ENCODE results near the gene CASKIN2. TPM values are rescaled to one million over a fixed set of nuclear protein-coding genes. Genes with fewer than 3 reads are reported as not detected.

Gene CASKIN2
- total and polyA plus RNA-seq, 4 donors: 2.3 to 12.1 (median 8.6) TPM

DNA sequence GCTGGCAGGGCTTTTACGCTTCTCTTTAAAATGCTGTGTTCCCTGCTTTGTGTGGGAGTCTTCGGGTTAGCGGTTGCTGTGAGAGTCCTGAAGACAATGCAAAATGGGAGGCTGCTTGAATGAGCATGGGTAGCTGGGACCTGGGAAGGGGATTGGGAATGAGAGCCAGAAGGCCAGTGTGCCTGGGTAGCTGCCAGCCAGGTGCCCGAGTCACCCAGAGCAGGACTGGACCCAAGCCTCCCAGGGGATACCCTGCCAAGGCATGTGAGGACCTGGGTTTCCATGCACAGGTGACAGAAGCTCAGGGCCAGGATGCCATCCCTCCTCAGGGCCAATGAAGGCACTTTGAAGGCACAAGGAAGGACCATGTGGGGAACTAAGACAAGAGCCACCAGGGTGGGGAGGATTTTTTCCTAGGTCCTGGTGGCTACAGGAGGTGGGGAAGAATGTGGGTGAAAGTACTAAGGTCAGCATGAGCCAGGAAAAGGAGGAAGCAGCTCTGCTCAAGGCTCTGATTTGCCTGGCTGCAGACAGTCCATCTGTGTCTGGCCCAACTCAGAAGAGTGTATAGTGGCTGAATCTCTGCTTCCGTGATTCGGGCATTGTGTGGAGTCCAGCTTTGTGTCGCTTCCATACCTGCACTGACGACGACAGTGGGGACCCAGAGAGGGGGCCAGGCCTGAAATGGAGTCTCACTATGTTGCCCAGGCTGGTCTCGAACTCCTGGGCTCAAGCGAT lies 38.4 kb downstream of the CASKIN2 start:
- Histone ChIP-seq H3K4me1 (ENCODE audit: control insufficient read depth in 4 of 4, insufficient read depth in 4 of 4, low read length in 3 of 4) (peaks cover 0 to 24% (median 10%) of the 10 kb centered on the region in 4 donors), H3K27ac (ENCODE audit: low read depth in 1 of 2, low read length in 2 of 2) (no peak overlapping the region), H3K4me3 (ENCODE audit: low read depth in 1 of 3, low read length in 3 of 3) (no peak overlapping the region), H3K27me3 (ENCODE audit: control insufficient read depth in 4 of 4, insufficient read depth in 4 of 4, low read length in 3 of 4) (no peaks in the 10 kb centered on the region), H3K9me3 (ENCODE audit: control insufficient read depth in 4 of 4, low read length in 3 of 4) (no peaks in the 10 kb centered on the region), H3K36me3 (ENCODE audit: control insufficient read depth in 4 of 4, insufficient read depth in 3 of 4, low read depth in 1 of 4, low read length in 3 of 4) (peaks cover 0 to 7% (median 3%) of the 10 kb centered on the region in 4 donors), H3K9ac (ENCODE audit: low read depth in 1 of 2, low read length in 2 of 2) (no peak overlapping the region)
- no peak for DNase-seq (ENCODE audit: low spot score)
- TF ChIP-seq, protein P1, sequence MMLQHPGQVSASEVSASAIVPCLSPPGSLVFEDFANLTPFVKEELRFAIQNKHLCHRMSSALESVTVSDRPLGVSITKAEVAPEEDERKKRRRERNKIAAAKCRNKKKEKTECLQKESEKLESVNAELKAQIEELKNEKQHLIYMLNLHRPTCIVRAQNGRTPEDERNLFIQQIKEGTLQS (IDR thresholded peaks at IDR 0.05): no peak
- TF ChIP-seq TAF1 (conservative IDR thresholded peaks at IDR 0.05): no peak
- no peak for TF ChIP-seq FOXA1 (IDR thresholded peaks at IDR 0.05)
- TF ChIP-seq YY1 (IDR thresholded peaks at IDR 0.05): no peak
- no peak for TF ChIP-seq FOXA2 (IDR thresholded peaks at IDR 0.05)
- TF ChIP-seq EGR1 (IDR thresholded peaks at IDR 0.05; ENCODE audit: low read depth in 2 of 2): no peak
- TF ChIP-seq NR2F2 (IDR thresholded peaks at IDR 0.05): no peak
- TF ChIP-seq SP1 (IDR thresholded peaks at IDR 0.05): no peak
- no peak for TF ChIP-seq HNF4G (IDR thresholded peaks at IDR 0.05)
- TF ChIP-seq, protein P2, sequence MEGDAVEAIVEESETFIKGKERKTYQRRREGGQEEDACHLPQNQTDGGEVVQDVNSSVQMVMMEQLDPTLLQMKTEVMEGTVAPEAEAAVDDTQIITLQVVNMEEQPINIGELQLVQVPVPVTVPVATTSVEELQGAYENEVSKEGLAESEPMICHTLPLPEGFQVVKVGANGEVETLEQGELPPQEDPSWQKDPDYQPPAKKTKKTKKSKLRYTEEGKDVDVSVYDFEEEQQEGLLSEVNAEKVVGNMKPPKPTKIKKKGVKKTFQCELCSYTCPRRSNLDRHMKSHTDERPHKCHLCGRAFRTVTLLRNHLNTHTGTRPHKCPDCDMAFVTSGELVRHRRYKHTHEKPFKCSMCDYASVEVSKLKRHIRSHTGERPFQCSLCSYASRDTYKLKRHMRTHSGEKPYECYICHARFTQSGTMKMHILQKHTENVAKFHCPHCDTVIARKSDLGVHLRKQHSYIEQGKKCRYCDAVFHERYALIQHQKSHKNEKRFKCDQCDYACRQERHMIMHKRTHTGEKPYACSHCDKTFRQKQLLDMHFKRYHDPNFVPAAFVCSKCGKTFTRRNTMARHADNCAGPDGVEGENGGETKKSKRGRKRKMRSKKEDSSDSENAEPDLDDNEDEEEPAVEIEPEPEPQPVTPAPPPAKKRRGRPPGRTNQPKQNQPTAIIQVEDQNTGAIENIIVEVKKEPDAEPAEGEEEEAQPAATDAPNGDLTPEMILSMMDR (IDR thresholded peaks at IDR 0.05; ENCODE audit: low read depth, low read length, missing input control): no peak
- TF ChIP-seq, protein P3, sequence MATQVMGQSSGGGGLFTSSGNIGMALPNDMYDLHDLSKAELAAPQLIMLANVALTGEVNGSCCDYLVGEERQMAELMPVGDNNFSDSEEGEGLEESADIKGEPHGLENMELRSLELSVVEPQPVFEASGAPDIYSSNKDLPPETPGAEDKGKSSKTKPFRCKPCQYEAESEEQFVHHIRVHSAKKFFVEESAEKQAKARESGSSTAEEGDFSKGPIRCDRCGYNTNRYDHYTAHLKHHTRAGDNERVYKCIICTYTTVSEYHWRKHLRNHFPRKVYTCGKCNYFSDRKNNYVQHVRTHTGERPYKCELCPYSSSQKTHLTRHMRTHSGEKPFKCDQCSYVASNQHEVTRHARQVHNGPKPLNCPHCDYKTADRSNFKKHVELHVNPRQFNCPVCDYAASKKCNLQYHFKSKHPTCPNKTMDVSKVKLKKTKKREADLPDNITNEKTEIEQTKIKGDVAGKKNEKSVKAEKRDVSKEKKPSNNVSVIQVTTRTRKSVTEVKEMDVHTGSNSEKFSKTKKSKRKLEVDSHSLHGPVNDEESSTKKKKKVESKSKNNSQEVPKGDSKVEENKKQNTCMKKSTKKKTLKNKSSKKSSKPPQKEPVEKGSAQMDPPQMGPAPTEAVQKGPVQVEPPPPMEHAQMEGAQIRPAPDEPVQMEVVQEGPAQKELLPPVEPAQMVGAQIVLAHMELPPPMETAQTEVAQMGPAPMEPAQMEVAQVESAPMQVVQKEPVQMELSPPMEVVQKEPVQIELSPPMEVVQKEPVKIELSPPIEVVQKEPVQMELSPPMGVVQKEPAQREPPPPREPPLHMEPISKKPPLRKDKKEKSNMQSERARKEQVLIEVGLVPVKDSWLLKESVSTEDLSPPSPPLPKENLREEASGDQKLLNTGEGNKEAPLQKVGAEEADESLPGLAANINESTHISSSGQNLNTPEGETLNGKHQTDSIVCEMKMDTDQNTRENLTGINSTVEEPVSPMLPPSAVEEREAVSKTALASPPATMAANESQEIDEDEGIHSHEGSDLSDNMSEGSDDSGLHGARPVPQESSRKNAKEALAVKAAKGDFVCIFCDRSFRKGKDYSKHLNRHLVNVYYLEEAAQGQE (IDR thresholded peaks at IDR 0.05): no peak
- no peak for TF ChIP-seq HNF4A (conservative IDR thresholded peaks at IDR 0.05)
- TF ChIP-seq JUND (IDR thresholded peaks at IDR 0.05): no peak
- no peak for TF ChIP-seq RXRA (IDR thresholded peaks at IDR 0.05)
- no peak for TF ChIP-seq RAD21 (IDR thresholded peaks at IDR 0.05)
- TF ChIP-seq, protein P4, sequence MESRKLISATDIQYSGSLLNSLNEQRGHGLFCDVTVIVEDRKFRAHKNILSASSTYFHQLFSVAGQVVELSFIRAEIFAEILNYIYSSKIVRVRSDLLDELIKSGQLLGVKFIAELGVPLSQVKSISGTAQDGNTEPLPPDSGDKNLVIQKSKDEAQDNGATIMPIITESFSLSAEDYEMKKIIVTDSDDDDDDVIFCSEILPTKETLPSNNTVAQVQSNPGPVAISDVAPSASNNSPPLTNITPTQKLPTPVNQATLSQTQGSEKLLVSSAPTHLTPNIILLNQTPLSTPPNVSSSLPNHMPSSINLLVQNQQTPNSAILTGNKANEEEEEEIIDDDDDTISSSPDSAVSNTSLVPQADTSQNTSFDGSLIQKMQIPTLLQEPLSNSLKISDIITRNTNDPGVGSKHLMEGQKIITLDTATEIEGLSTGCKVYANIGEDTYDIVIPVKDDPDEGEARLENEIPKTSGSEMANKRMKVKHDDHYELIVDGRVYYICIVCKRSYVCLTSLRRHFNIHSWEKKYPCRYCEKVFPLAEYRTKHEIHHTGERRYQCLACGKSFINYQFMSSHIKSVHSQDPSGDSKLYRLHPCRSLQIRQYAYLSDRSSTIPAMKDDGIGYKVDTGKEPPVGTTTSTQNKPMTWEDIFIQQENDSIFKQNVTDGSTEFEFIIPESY (IDR thresholded peaks at IDR 0.05): no peak
- no peak for TF ChIP-seq GABPA (IDR thresholded peaks at IDR 0.05 in 1 of 2, conservative IDR thresholded peaks at IDR 0.05 in 1 of 2)
- TF ChIP-seq, protein P5, sequence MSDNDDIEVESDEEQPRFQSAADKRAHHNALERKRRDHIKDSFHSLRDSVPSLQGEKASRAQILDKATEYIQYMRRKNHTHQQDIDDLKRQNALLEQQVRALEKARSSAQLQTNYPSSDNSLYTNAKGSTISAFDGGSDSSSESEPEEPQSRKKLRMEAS (IDR thresholded peaks at IDR 0.05): no peak
- 67% methylated on average over 11 of the region's 11 CpGs for WGBS

Data from liver (tissue), 9 donors.